Measurements from ENCODE around the gene FBXO27.

- TF ChIP-seq, protein P1, sequence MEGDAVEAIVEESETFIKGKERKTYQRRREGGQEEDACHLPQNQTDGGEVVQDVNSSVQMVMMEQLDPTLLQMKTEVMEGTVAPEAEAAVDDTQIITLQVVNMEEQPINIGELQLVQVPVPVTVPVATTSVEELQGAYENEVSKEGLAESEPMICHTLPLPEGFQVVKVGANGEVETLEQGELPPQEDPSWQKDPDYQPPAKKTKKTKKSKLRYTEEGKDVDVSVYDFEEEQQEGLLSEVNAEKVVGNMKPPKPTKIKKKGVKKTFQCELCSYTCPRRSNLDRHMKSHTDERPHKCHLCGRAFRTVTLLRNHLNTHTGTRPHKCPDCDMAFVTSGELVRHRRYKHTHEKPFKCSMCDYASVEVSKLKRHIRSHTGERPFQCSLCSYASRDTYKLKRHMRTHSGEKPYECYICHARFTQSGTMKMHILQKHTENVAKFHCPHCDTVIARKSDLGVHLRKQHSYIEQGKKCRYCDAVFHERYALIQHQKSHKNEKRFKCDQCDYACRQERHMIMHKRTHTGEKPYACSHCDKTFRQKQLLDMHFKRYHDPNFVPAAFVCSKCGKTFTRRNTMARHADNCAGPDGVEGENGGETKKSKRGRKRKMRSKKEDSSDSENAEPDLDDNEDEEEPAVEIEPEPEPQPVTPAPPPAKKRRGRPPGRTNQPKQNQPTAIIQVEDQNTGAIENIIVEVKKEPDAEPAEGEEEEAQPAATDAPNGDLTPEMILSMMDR (IDR thresholded peaks at IDR 0.05; ENCODE audit: low read length) = no peak
- TF ChIP-seq EZH2 (optimal IDR thresholded peaks at IDR 0.05; ENCODE audit: low read depth, low read length) = no peak
Measured at GRCh38 chr19:39024875-39025641, 7.3 kb downstream of the FBXO27 start.

Data from MM.1S (cell line).